HCT116 (cell line): ENCODE data around the gene TOM1. TPM values are rescaled to one million over a fixed set of nuclear protein-coding genes. Genes with fewer than 3 reads are reported as not detected.

ENCODE experiments used
- ATAC-seq: fragments of 200-7000 bp; cut with Tn5 transposase; 2 replicates; pipeline ENCODE4 v1.9.1; 2020; ENCODE audit warnings: mild to moderate bottlenecking, moderate library complexity
- BruUV-seq: library from RNA; stranded (reverse); fragments of 400-500 nt; replicated peaks from 2 replicates; lab custom pipeline; 2021; lab: Mats Ljungman, UMichigan
- CTCF ChIA-PET: fragments of 300-600 bp; sonication (Branson Sonifier 250); formaldehyde crosslinking; loops from one replicate; lab custom pipeline; 2021; ENCODE audit warnings: antibody characterized with exemption; lab: Charles Lee
- POLR2A ChIA-PET: fragments of 300-600, 350-600 bp; sonication (Branson Sonifier 250); formaldehyde crosslinking; loops from one replicate; lab custom pipeline; 2021; ENCODE audit warnings: antibody characterized with exemption; lab: Charles Lee
- RAD21 ChIA-PET, 2 experiments: fragments of 300-600 bp; sonication (Branson Sonifier 250); formaldehyde crosslinking; loops; one replicate each; lab custom pipeline; 2023; ENCODE audit warnings: low total read pairs in 2 of 2; ENCODE audit not compliant: uncharacterized antibody in 2 of 2, unreplicated experiment in 2 of 2, low non-redundant PET in 1 of 2; lab: Charles Lee
- DNase-seq: peaks from one replicate; pipeline ENCODE4 v3.0.0-alpha.2; 2010; ENCODE audit warnings: low read depth, low spot score
- H2AFZ ChIP-seq: fragments of 200-600 bp; shearing (Covaris generic), sonication (generic); 2 replicates; pipeline ENCODE4 v1.6.1; 2017; ENCODE audit warnings: low read depth, mixed run types, mixed read lengths, antibody characterized with exemption, low read length; ENCODE audit not compliant: poor library complexity, severe bottlenecking
- H3K27ac ChIP-seq: 2 replicates; pipeline ENCODE4 v1.5.1; 2012; ENCODE audit warnings: low read depth, low read length
- H3K27me3 ChIP-seq: fragments of 200-600 bp; sonication (generic); 2 replicates; pipeline ENCODE4 v1.6.1; 2016; ENCODE audit warnings: mixed run types, low read length, mixed read lengths; ENCODE audit not compliant: insufficient read depth
- H3K36me3 ChIP-seq, 2 experiments: fragments of 200-500 bp in 1 of 2; fragments of 200-600 bp in 1 of 2; sonication (Bioruptor generic) in 1 of 2; sonication (generic) in 1 of 2; 2 replicates each; pipeline versions ENCODE4 v1.5.1 to v1.6.1; 2014 to 2016; ENCODE audit warnings: low read length in 2 of 2, inconsistent platforms in 1 of 2, mixed read lengths in 1 of 2, mixed run types in 1 of 2; ENCODE audit not compliant: insufficient read depth in 2 of 2, control insufficient read depth in 1 of 2
- H3K4me1 ChIP-seq, 2 experiments: fragments of 200-600 bp in 1 of 2; sonication (generic) in 1 of 2; 2 replicates each; pipeline versions ENCODE4 v1.5.1 to v1.6.1; 2012 to 2017; ENCODE audit warnings: low read length in 2 of 2, inconsistent platforms in 1 of 2, mild to moderate bottlenecking in 1 of 2, mixed read lengths in 1 of 2, mixed run types in 1 of 2, moderate library complexity in 1 of 2; ENCODE audit not compliant: insufficient read depth in 2 of 2, control insufficient read depth in 1 of 2
- H3K4me2 ChIP-seq: fragments of 200-600 bp; sonication (generic); 2 replicates; pipeline ENCODE4 v1.6.1; 2017; ENCODE audit warnings: mixed run types, low read length, mixed read lengths
- H3K4me3 ChIP-seq, 2 experiments: fragments of 200-600 bp in 1 of 2; sonication (generic) in 1 of 2; replicated peaks in 1 of 2; 2 replicates each; pipeline ENCODE4 v1.5.1; 2011 to 2016; ENCODE audit warnings: low read length in 2 of 2, control low read depth in 1 of 2, low read depth in 1 of 2, mild to moderate bottlenecking in 1 of 2, mixed read lengths in 1 of 2, mixed run types in 1 of 2
- H3K79me2 ChIP-seq: fragments of 200-600 bp; sonication (generic); 2 replicates; pipeline ENCODE4 v1.6.1; 2017; ENCODE audit warnings: mild to moderate bottlenecking, mixed run types, low read length, moderate library complexity, mixed read lengths; ENCODE audit not compliant: insufficient read depth
- H3K9ac ChIP-seq: fragments of 200-600 bp; sonication (generic); 2 replicates; pipeline ENCODE4 v1.6.1; 2016; ENCODE audit warnings: low read length, mixed read lengths
- H3K9me2 ChIP-seq: fragments of 200-600 bp; sonication (generic), shearing (Covaris generic); 2 replicates; pipeline ENCODE4 v1.6.1; 2017; ENCODE audit warnings: mixed run types, mild to moderate bottlenecking, moderate library complexity; ENCODE audit not compliant: insufficient read depth
- H3K9me3 ChIP-seq, 2 experiments: fragments of 200-500 bp in 1 of 2; fragments of 200-600 bp in 1 of 2; sonication (Bioruptor generic) in 1 of 2; sonication (generic) in 1 of 2; 2 replicates each; pipeline ENCODE4 v1.6.1; 2014 to 2017; ENCODE audit warnings: low read length in 2 of 2, mixed read lengths in 2 of 2, inconsistent platforms in 1 of 2, low read depth in 1 of 2, mild to moderate bottlenecking in 1 of 2, mixed run types in 1 of 2, moderate library complexity in 1 of 2; ENCODE audit not compliant: control insufficient read depth in 1 of 2, insufficient read depth in 1 of 2
- H4K20me1 ChIP-seq: fragments of 200-600 bp; sonication (generic), shearing (Covaris generic); 2 replicates; pipeline ENCODE4 v1.6.1; 2017; ENCODE audit warnings: mixed run types, mild to moderate bottlenecking, moderate library complexity; ENCODE audit not compliant: insufficient read depth
- CBX3 ChIP-seq: IDR thresholded peaks from 2 replicates; pipeline ENCODE4 v1.6.1; 2012; ENCODE audit warnings: low read depth
- ELF1 ChIP-seq: IDR thresholded peaks from 2 replicates; pipeline ENCODE4 v1.6.1; 2012; ENCODE audit warnings: low read depth, borderline replicate concordance
- EZH2 ChIP-seq: fragments of 200-600 bp; sonication (generic); IDR thresholded peaks from 2 replicates; pipeline ENCODE4 v1.6.1; 2017; ENCODE audit warnings: antibody characterized with exemption, mixed run types
- EZH2phosphoT487 ChIP-seq: fragments of 200-600 bp; IDR thresholded peaks from 2 replicates; pipeline ENCODE4 v1.6.1; 2018; ENCODE audit warnings: antibody characterized with exemption, borderline replicate concordance
- JUND ChIP-seq: IDR thresholded peaks from 2 replicates; pipeline ENCODE4 v1.6.1; 2012
- POLR2AphosphoS5 ChIP-seq: IDR thresholded peaks from 2 replicates; pipeline ENCODE4 v1.6.1; 2011; ENCODE audit warnings: mild to moderate bottlenecking, low read depth, low read length, moderate library complexity
- RAD21 ChIP-seq: IDR thresholded peaks from 2 replicates; pipeline ENCODE4 v1.6.1; 2012; ENCODE audit warnings: low read depth, mild to moderate bottlenecking
- SIN3A ChIP-seq: IDR thresholded peaks from 2 replicates; pipeline ENCODE4 v1.6.1; 2012; ENCODE audit warnings: low read depth
- SP1 ChIP-seq: IDR thresholded peaks from 2 replicates; pipeline ENCODE4 v1.6.1; 2012; ENCODE audit warnings: low read depth
- SRF ChIP-seq: IDR thresholded peaks from 2 replicates; pipeline ENCODE4 v1.6.1; 2012; ENCODE audit warnings: low read depth
- YY1 ChIP-seq: IDR thresholded peaks from 2 replicates; pipeline ENCODE4 v1.6.1; 2011; ENCODE audit warnings: low read length, low read depth, moderate library complexity, mild to moderate bottlenecking; ENCODE audit not compliant: insufficient replicate concordance; ENCODE audit errors: extremely low read depth
- ZFX ChIP-seq: fragments of 450-650 bp; IDR thresholded peaks from 2 replicates; pipeline ENCODE4 v1.6.1; 2017
- ZNF274 ChIP-seq: fragments of 200-500 bp; sonication (Bioruptor generic); IDR thresholded peaks from 2 replicates; pipeline ENCODE4 v1.6.1; 2014; ENCODE audit warnings: mild to moderate bottlenecking, low read depth, low read length, inconsistent platforms
- intact Hi-C: fragments of 100-400 bp; cut with micrococcal nuclease; formaldehyde crosslinking; loops from 2 replicates; pipeline ENCODE4 v1.10.0; 2022
- total RNA-seq: library from RNA; stranded (reverse); gene quantifications from one replicate; pipeline ENCODE4 v1.2.1, GENCODE V29; 2021; ENCODE audit not compliant: unreplicated experiment
- TF ChIP-seq, protein P1 (sequence below), 3 experiments: fragments of 200-600 bp in 1 of 3; sonication (generic) in 1 of 3; IDR thresholded peaks in 2 of 3; conservative IDR thresholded peaks in 1 of 3; 2 replicates each; pipeline ENCODE4 v1.5.1; 2012 to 2017; ENCODE audit warnings: low read depth in 2 of 3, low read length in 2 of 3, antibody characterized with exemption in 1 of 3, borderline replicate concordance in 1 of 3, control low read depth in 1 of 3, mild to moderate bottlenecking in 1 of 3, mixed read lengths in 1 of 3, mixed run types in 1 of 3, moderate library complexity in 1 of 3; ENCODE audit not compliant: insufficient read depth in 1 of 3
- TF ChIP-seq, protein P2 (sequence below): IDR thresholded peaks from 2 replicates; pipeline ENCODE4 v1.6.1; 2012

TOM1 gene
- total RNA-seq, 1 experiment from 2014 or later = 18.0 TPM

- TF ChIP-seq CBX3 (no peak), SRF (no peak), SIN3A (no peak), ELF1 (no peak), ZNF274 (no peak), JUND (no peak), EZH2phosphoT487 (no peak), YY1 (no peak), ZFX (no peak), EZH2 (no peak), SP1 (no peak), RAD21 (no peak)
- TF ChIP-seq, protein P1, sequence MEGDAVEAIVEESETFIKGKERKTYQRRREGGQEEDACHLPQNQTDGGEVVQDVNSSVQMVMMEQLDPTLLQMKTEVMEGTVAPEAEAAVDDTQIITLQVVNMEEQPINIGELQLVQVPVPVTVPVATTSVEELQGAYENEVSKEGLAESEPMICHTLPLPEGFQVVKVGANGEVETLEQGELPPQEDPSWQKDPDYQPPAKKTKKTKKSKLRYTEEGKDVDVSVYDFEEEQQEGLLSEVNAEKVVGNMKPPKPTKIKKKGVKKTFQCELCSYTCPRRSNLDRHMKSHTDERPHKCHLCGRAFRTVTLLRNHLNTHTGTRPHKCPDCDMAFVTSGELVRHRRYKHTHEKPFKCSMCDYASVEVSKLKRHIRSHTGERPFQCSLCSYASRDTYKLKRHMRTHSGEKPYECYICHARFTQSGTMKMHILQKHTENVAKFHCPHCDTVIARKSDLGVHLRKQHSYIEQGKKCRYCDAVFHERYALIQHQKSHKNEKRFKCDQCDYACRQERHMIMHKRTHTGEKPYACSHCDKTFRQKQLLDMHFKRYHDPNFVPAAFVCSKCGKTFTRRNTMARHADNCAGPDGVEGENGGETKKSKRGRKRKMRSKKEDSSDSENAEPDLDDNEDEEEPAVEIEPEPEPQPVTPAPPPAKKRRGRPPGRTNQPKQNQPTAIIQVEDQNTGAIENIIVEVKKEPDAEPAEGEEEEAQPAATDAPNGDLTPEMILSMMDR (IDR thresholded peaks at IDR 0.05 in 2 of 3, conservative IDR thresholded peaks at IDR 0.05 in 1 of 3; ENCODE audit: borderline replicate concordance in 1 of 3, insufficient read depth in 1 of 3, low read depth in 2 of 3, low read length in 2 of 3) = no peak
Measured at GRCh38 chr22:35310556-35311550, 11.2 kb downstream of the TOM1 start (continued).

- 0 out of 4 replicates have a peak overlapping the region, but pooled peaks of 1 of the 2 experiments have one; percentile 2 for H3K4me3 ChIP-seq
- no peaks in the 10 kb centered on the region for H3K9me2 ChIP-seq
- H3K27ac ChIP-seq = no peak overlapping the region; the same call in 1 of the 2 replicates
- H3K79me2 ChIP-seq = 0 out of 2 replicates have a peak, but pooled peaks cover 2% of the 10 kb centered on the region
- no peaks in the 10 kb centered on the region for H3K27me3 ChIP-seq
- no peak overlapping the region for H3K9ac ChIP-seq
- ChIA-PET POLR2A (no interaction called here), RAD21 (no interaction called here)
- H4K20me1 ChIP-seq = no peaks in the 10 kb centered on the region
- no peaks in the 10 kb centered on the region for H3K36me3 ChIP-seq
- peak overlapping the region; percentile 59 for H3K4me2 ChIP-seq
- H3K4me1 ChIP-seq = peaks cover 27 to 47% of the 10 kb centered on the region in 2 experiments
- intact Hi-C loops = no loop called here
- TF ChIP-seq SIN3A = no peak
- no peak for TF ChIP-seq POLR2AphosphoS5
- no peak for TF ChIP-seq SP1
- TF ChIP-seq, protein P2, sequence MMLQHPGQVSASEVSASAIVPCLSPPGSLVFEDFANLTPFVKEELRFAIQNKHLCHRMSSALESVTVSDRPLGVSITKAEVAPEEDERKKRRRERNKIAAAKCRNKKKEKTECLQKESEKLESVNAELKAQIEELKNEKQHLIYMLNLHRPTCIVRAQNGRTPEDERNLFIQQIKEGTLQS = no peak
- TF ChIP-seq ZFX = no peak
- no peak for TF ChIP-seq JUND
- TF ChIP-seq, all 23 proteins: peak for 0
- CTCF ChIA-PET = no interaction called here
- peak; percentile 56 for ATAC-seq
- Histone ChIP-seq H2AFZ (no peak overlapping the region), H3K9me3 (no peaks in the 10 kb centered on the region)
- DNase-seq = no peak
- BruUV-seq = no TSS peak
Measured at GRCh38 chr22:35311551-35311999, 11.9 kb downstream of the TOM1 start.
